K562 (cell line): ENCODE measurements around the gene IL20. TPM values are rescaled to one million over a fixed set of nuclear protein-coding genes. Genes with fewer than 3 reads are reported as not detected.

Experiments used
- ATAC-seq: fragments of 200-7000 bp; cut with Tn5 transposase; 3 replicates; pipeline ENCODE4 v1.9.1; 2020; ENCODE audit warnings: moderate library complexity
- BruUV-seq: library from RNA; stranded (reverse); fragments of 400-500 nt; replicated peaks from 2 replicates; lab custom pipeline; 2021; lab: Mats Ljungman, UMichigan
- CTCF ChIA-PET: fragments of 300-600 bp; formaldehyde crosslinking; extraction: SDS; loops from one replicate; lab custom pipeline; 2021; ENCODE audit warnings: low intra/inter-chr PET ratio; lab: Yijun Ruan, JAX
- POLR2A ChIA-PET: fragments of 300-600, 350-650 bp; sonication (Branson Sonifier 250); formaldehyde crosslinking; extraction: SDS; loops from one replicate; lab custom pipeline; 2021; ENCODE audit warnings: antibody characterized with exemption, inconsistent platforms; lab: Yijun Ruan, JAX
- DNase-seq, 4 experiments: peaks; one replicate each; pipeline versions ENCODE4 v3.0.0 to v3.0.0-alpha.2; 2011 to 2018; ENCODE audit warnings: low spot score in 3 of 4, mixed read lengths in 3 of 4; ENCODE audit errors: extremely low read depth in 1 of 4
- FAIRE-seq: peaks from 2 replicates; lab custom pipeline; 2011; peaks lifted over from hg19 to GRCh38; lab: Jason Lieb, UNC
- H2AFZ ChIP-seq: 2 replicates; pipeline ENCODE4 v1.6.0; 2011; ENCODE audit warnings: low read depth, low read length, control low read depth, inconsistent platforms
- H3K27ac ChIP-seq: fragments of 200-600 bp; 3 replicates; pipeline ENCODE4 v1.8.0; 2011; ENCODE audit warnings: low read depth, mild to moderate bottlenecking, control low read depth, inconsistent platforms, low read length, moderate library complexity, mixed read lengths; ENCODE audit errors: extremely low read depth
- H3K27me3 ChIP-seq, 2 experiments: fragments of 300-600 bp in 1 of 2; 2 replicates in 1 of 2; 3 replicates in 1 of 2; pipeline versions ENCODE4 v1.6.0 to v1.8.0; 2011; ENCODE audit warnings: inconsistent platforms in 2 of 2, low read length in 2 of 2, mild to moderate bottlenecking in 1 of 2, mixed read lengths in 1 of 2, moderate library complexity in 1 of 2; ENCODE audit not compliant: control insufficient read depth in 2 of 2, insufficient read depth in 2 of 2
- H3K36me3 ChIP-seq: fragments of 300-600 bp; 3 replicates; pipeline ENCODE4 v1.8.0; 2011; ENCODE audit warnings: mild to moderate bottlenecking, low read length, inconsistent platforms; ENCODE audit not compliant: control insufficient read depth, insufficient read depth
- H3K4me1 ChIP-seq, 2 experiments: fragments of 200-600 bp in 1 of 2; replicated peaks in 1 of 2; 2 replicates in 1 of 2; 3 replicates in 1 of 2; pipeline versions ENCODE4 v1.5.1 to v1.8.0; 2011; ENCODE audit warnings: inconsistent platforms in 2 of 2, low read length in 2 of 2, mild to moderate bottlenecking in 1 of 2, mixed read lengths in 1 of 2, moderate library complexity in 1 of 2; ENCODE audit not compliant: control insufficient read depth in 2 of 2, insufficient read depth in 2 of 2
- H3K4me2 ChIP-seq: 2 replicates; pipeline ENCODE4 v1.6.1; 2011; ENCODE audit warnings: low read length, control low read depth, inconsistent platforms, mixed read lengths; ENCODE audit not compliant: insufficient read depth
- H3K4me3 ChIP-seq: fragments of 200-600 bp; sonication (generic), shearing (Covaris generic); 2 replicates; pipeline ENCODE4 v1.5.1; 2016; ENCODE audit warnings: control low read depth, inconsistent platforms
- H3K79me2 ChIP-seq: fragments of 200-600 bp; 3 replicates; pipeline ENCODE4 v1.8.0; 2011; ENCODE audit warnings: low read length, inconsistent platforms; ENCODE audit not compliant: control insufficient read depth, insufficient read depth
- H3K9ac ChIP-seq, 2 experiments: 2 replicates each; pipeline versions ENCODE4 v1.6.0 to v1.6.1; 2011; ENCODE audit warnings: low read depth in 2 of 2, low read length in 2 of 2, control low read depth in 1 of 2, inconsistent platforms in 1 of 2, mild to moderate bottlenecking in 1 of 2, mixed read lengths in 1 of 2; ENCODE audit not compliant: insufficient read depth in 1 of 2
- H3K9me1 ChIP-seq: one replicate; pipeline ENCODE4 v1.6.0; 2011; ENCODE audit warnings: inconsistent platforms, mild to moderate bottlenecking, low read length, moderate library complexity; ENCODE audit not compliant: control insufficient read depth, insufficient read depth
- H3K9me3 ChIP-seq: replicated peaks from 2 replicates; pipeline ENCODE4 v1.5.1; 2011; ENCODE audit warnings: low read depth, low read length, inconsistent platforms; ENCODE audit not compliant: control insufficient read depth, insufficient read depth
- H4K20me1 ChIP-seq: replicated peaks from 2 replicates; pipeline ENCODE4 v1.6.1; 2011; ENCODE audit warnings: low read length, inconsistent platforms, mixed read lengths; ENCODE audit not compliant: control insufficient read depth, insufficient read depth
- PCBP1 ChIP-seq: fragments of 200-400 bp; formaldehyde crosslinking; IDR thresholded peaks from 2 replicates; pipeline ENCODE4 v1.6.1; 2018; ENCODE audit warnings: mild to moderate bottlenecking, low read depth, low read length; ENCODE audit not compliant: poor library complexity, severe bottlenecking
- ZNF592 ChIP-seq: fragments of 450-650 bp; IDR thresholded peaks from 2 replicates; pipeline ENCODE4 v1.6.1; 2017; ENCODE audit warnings: antibody characterized with exemption, mild to moderate bottlenecking
- ZNF609 ChIP-seq: sonication (generic); formaldehyde crosslinking; IDR thresholded peaks from 2 replicates; pipeline ENCODE4 v1.8.1; 2023; ENCODE audit warnings: missing genetic modification reagents, mild to moderate bottlenecking, borderline replicate concordance
- ZNF717 ChIP-seq: fragments of 250-450 bp; sonication (Bioruptor Pico); IDR thresholded peaks from 2 replicates; pipeline ENCODE4 v1.5.0; 2021
- WGBS: fragments of 100-300 bp; shearing (Covaris generic); methylation state at CpG from one replicate; pipeline ENCODE4 v1.1.6; 2016; ENCODE audit warnings: low coverage, mixed read lengths; ENCODE audit not compliant: insufficient coverage; ENCODE audit errors: missing lambda C conversion rate; 5-methylcytosine and 5-hydroxymethylcytosine counted together
- in situ Hi-C: fragments of 300-500 bp; cut with MboI; formaldehyde crosslinking; loops from 4 replicates; pipeline ENCODE4 v1.15.0; 2018; ENCODE audit warnings: inconsistent platforms, mixed read lengths
- intact Hi-C: fragments of 100-400 bp; cut with micrococcal nuclease; formaldehyde crosslinking; loops from 2 replicates; pipeline ENCODE4 v1.14.2; 2022
- polyA plus RNA-seq, 8 experiments: library from polyadenylated mRNA; depleted of rRNA in 4 of 8; stranded (reverse) in 5 of 8; unstranded in 3 of 8; fragments of >200 nt; fragmentation: Nextera tagmentation in 2 of 8; fragmentation: Illumina TruSeq in 1 of 8; extraction: Ambion mirVana in 2 of 8; extraction: Trizol in 1 of 8; gene quantifications; 2 replicates each; pipeline versions ENCODE4 v1.2.1 to v1.2.3, GENCODE V29; 2011 to 2014; ENCODE audit warnings: inconsistent platforms in 1 of 8, missing spikeins in 1 of 8
- total RNA-seq, 7 experiments: library from RNA; depleted of rRNA in 6 of 7; stranded (reverse); fragments of >200 nt in 6 of 7; fragmentation: Illumina TruSeq in 2 of 7; extraction: Trizol in 2 of 7; gene quantifications; 2 replicates each; pipeline versions ENCODE4 v1.2.1 to v1.2.3, GENCODE V29; 2011 to 2021; ENCODE audit warnings: low replicate concordance in 1 of 7
- TF ChIP-seq, protein P1 (sequence below), 2 experiments: fragments of 450-650 bp in 1 of 2; IDR thresholded peaks; 2 replicates each; pipeline ENCODE4 v1.6.1; 2011 to 2017; ENCODE audit warnings: low read depth in 2 of 2, antibody characterized with exemption in 1 of 2, borderline replicate concordance in 1 of 2, low read length in 1 of 2, mild to moderate bottlenecking in 1 of 2, mixed read lengths in 1 of 2; ENCODE audit not compliant: control insufficient read depth in 1 of 2
- TF ChIP-seq, protein P2 (sequence below): sonication (generic); formaldehyde crosslinking; IDR thresholded peaks from 2 replicates; pipeline ENCODE4 v1.8.1; 2022; ENCODE audit warnings: missing genetic modification reagents

Gene IL20
- total and polyA plus RNA-seq, 9 of the 15 experiments (the other 6 are each of a cell fraction or from before 2014, with no cell fraction given) = not detected

DNA sequence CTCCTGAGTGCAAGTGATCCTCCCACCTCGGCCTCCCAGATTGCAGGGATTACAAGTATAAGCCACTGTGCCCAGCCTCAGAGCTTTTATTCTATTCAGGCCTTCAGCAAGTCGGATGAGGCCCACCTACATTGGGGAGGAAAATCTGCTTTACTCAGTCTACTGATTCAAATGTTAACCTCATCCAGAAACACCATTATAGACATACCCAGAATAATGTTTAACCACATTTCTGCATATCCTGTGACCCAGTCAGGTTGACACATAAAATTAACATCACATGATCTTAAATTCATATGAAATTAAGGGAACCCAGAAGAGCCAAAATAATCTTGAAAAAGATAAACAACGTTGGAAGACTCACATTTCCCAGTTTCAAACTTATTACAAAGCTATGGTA is 14.9 kb downstream of the IL20 start:
- H4K20me1 ChIP-seq = no peaks in the 10 kb centered on the region
- FAIRE-seq = no peak
- H3K27me3 ChIP-seq = peaks cover 5 to 6% of the 10 kb centered on the region in 2 experiments; a peak in 3 of 5 replicates
- 3% methylated on average over 3 of the region's 3 CpGs for WGBS
- H3K27ac ChIP-seq = no peak overlapping the region
- ChIA-PET CTCF (no interaction called here), POLR2A (no interaction called here)
- no peaks in the 10 kb centered on the region for H3K79me2 ChIP-seq
- no peaks in the 10 kb centered on the region for H3K36me3 ChIP-seq
- H3K9me3 ChIP-seq = peaks cover 8% of the 10 kb centered on the region
- H3K4me2 ChIP-seq = no peak overlapping the region
- no peak overlapping the region for H3K4me3 ChIP-seq
- no TSS peak for BruUV-seq
- no peak for DNase-seq
- no peak for ATAC-seq
- no peaks in the 10 kb centered on the region for H3K4me1 ChIP-seq
- no peaks in the 10 kb centered on the region for H3K9me1 ChIP-seq
- intact Hi-C loops (no loop called here), in situ Hi-C loops (no loop called here)
- no peak overlapping the region for H3K9ac ChIP-seq
- no peak overlapping the region for H2AFZ ChIP-seq
- TF ChIP-seq ZNF717 (CRISPR knock-in tag) (no peak), ZNF609 (CRISPR knock-in tag) (no peak), PCBP1 (no peak), ZNF592 (no peak)
- TF ChIP-seq, protein P1, sequence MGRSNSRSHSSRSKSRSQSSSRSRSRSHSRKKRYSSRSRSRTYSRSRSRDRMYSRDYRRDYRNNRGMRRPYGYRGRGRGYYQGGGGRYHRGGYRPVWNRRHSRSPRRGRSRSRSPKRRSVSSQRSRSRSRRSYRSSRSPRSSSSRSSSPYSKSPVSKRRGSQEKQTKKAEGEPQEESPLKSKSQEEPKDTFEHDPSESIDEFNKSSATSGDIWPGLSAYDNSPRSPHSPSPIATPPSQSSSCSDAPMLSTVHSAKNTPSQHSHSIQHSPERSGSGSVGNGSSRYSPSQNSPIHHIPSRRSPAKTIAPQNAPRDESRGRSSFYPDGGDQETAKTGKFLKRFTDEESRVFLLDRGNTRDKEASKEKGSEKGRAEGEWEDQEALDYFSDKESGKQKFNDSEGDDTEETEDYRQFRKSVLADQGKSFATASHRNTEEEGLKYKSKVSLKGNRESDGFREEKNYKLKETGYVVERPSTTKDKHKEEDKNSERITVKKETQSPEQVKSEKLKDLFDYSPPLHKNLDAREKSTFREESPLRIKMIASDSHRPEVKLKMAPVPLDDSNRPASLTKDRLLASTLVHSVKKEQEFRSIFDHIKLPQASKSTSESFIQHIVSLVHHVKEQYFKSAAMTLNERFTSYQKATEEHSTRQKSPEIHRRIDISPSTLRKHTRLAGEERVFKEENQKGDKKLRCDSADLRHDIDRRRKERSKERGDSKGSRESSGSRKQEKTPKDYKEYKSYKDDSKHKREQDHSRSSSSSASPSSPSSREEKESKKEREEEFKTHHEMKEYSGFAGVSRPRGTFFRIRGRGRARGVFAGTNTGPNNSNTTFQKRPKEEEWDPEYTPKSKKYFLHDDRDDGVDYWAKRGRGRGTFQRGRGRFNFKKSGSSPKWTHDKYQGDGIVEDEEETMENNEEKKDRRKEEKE (IDR thresholded peaks at IDR 0.05; ENCODE audit: borderline replicate concordance in 1 of 2, control insufficient read depth in 1 of 2, low read depth in 2 of 2, low read length in 1 of 2) = no peak
- TF ChIP-seq, protein P2, sequence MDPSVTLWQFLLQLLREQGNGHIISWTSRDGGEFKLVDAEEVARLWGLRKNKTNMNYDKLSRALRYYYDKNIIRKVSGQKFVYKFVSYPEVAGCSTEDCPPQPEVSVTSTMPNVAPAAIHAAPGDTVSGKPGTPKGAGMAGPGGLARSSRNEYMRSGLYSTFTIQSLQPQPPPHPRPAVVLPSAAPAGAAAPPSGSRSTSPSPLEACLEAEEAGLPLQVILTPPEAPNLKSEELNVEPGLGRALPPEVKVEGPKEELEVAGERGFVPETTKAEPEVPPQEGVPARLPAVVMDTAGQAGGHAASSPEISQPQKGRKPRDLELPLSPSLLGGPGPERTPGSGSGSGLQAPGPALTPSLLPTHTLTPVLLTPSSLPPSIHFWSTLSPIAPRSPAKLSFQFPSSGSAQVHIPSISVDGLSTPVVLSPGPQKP (CRISPR knock-in tag) = no peak
